GM19372 (cell line): Measurements from ENCODE around the gene LRRC45.

Experiments
- ATAC-seq: cut with Tn5 transposase; IDR thresholded peaks from one replicate; pipeline ENCODE4 v1.9.1; 2021; ENCODE audit warnings: mild to moderate bottlenecking, low read depth, moderate library complexity; ENCODE audit not compliant: unreplicated experiment

The LRRC45 gene

DNA sequence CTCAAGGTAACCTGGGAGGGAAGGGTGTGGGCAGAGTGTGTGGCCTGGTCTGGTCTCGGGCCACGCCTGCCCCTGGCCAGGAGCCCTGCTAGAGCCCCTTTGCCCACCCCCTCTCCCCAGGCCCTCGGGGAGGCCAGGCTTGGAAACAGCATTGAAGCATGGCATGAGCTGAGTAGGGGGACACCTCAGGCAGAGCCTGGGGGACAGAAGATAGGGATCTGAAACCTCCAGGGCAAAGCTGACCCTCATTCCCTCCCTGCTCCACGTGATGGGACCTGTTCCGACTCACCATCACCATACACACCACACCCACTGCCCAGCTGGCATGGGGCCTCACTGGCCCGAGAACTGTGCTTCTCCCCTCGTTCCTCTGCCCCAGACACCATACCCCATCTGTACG, 26.0 kb downstream of the LRRC45 start:
- no peak for ATAC-seq

DNA sequence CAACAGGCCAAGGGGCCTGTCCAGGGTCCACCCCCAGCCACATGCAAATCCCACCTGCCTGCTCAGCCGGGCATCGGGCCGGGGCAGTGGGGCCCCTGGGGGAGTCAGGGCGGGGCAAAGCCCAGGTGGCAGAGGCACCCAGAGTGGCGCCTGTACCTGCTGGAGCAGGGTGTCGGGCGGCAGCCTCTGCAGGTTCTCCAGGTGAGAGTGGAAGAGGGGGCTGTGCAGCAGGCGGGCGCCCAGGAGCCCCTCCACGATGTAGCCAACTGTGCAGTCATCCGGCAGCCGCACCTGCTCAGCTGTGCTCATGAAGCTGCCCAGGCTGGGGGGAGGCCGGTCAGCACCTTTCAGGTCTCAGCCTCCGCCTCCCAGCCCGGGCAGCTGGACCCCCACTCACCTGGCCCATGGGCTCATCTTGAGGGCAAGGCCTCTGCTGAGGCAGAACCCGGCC, 26.4 kb downstream of the LRRC45 start:
- no peak for ATAC-seq

DNA sequence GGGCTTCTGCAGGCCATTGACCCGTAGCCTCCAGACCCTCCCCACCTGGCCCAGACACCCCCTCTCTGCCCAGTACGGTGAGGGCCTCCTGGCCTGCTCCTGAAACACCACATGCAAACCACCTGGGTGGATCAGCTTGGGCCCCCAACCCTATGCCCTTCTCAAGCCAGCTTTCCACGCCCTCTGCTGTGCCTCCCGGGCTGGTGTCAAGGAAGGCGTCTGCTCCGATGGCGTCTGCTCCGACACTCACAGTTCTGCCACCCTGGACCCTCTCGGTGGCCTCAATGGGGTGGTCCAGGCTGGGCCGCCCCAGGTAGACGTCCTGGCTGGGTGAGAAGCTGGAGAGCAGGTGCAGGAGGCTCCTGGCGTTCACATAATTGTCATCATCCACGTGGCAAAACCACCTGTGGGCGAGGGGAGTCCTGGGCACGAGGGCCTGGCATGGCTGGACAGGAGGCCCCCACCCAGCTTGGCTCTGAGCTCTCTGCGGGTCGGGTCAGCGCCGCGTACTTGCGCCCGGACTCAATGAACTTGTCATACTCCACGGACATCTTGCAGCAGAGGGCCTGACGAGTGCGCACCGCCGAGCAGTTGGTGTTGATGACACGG, 27.2 kb downstream of the LRRC45 start:
- no peak for ATAC-seq

GRCh38 chr17:82050761-82051641, 27.9 kb downstream of the LRRC45 start:
- peak; percentile 22 for ATAC-seq

DNA sequence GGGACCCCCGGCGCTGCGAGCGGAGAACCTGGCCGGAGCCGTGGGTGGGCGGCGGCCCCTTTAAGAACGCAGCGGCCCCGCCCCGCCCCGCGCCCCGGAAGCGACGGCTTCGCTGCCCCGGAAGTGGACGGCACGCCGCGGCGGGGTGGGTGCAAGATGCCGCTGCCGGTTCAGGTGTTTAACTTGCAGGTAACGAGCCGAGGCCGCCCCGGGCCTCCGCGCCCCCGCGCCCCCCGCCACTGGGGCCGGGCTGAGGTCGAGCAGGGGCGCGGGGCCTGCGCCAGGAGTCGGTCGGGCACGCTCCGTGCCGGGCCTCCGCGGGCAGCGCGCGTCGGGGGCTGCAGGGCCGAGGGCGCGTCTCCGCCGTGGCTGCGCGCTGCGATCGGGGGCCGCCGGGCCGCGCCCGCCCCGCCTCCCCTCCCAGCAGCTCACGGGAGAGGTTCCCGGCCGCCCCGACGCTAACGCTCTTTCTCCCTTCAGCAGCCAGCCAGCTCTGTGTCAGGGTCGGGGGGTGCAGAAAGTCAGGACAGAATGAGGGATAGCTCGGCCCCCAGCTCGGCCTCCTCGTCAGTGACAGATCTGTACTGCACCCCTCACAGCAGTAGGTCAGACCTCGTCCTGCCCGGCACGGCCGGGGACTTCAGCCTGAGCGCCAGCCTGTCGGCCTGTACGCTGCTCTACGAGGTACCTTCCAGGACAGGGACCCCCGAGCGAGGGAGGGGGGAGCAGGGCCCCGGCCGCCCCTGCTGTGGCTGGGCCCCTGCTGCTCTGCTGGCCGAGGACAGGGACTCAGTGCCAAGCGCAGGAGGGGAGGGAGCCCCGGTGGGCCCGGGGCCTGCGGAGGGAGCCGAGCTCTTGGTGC, 28.9 kb downstream of the LRRC45 start, which contains the start of the genes GPS1 and RFNG:
TSS of gene GPS1 (plus strand) at position 123 of the 862 bp plus-strand sequence. CDS start at position 157, 34 bp downstream.
TSS of gene RFNG (minus strand) at position 36 of the 862 bp plus-strand sequence. CDS start 45 bp downstream, outside the sequence.
- peak; percentile 63 for ATAC-seq

DNA sequence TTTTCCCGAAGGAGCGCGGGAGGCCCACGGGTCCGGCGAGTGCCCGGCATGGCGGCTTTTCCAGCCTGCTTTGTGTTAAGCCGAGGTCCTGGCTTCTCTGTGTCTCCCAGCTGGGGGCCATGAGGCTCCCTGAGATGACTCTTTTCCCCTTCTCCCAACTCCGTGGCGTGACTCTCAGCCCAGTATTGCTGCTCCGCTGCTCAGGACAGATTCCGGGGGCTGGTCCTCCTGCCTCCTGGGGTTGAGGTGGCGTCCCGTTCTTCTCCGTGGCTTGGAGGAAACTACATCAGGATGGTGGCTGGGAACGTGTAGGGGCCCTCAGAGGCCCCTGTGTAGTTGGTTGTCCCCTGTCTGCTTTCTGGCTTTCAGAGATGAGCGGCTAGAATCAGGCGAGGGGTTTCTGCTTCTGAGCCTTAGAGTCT, 29.5 kb downstream of the LRRC45 start:
- no peak for ATAC-seq

DNA sequence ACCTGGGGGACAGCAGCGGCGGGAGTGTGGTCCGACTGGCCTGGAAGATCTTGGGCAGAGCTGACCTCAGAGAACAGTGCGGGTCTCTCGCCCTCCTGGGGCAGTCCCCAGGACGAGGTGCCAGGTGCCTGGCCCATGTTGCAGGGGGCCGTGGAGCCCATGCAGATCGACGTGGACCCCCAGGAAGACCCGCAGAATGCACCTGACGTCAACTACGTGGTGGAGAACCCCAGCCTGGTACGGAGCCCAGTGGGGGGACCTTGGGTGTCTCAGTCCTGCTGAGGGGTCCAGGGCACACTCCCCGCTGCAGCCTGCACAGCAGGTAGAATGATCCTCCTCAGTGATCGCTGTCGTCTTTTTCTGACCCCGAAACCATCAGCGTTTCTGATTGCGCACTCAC, 30.0 kb downstream of the LRRC45 start:
- no peak for ATAC-seq

- no peak for ATAC-seq
Observed at GRCh38 chr17:82053556-82054263, 30.6 kb downstream of the LRRC45 start.

DNA sequence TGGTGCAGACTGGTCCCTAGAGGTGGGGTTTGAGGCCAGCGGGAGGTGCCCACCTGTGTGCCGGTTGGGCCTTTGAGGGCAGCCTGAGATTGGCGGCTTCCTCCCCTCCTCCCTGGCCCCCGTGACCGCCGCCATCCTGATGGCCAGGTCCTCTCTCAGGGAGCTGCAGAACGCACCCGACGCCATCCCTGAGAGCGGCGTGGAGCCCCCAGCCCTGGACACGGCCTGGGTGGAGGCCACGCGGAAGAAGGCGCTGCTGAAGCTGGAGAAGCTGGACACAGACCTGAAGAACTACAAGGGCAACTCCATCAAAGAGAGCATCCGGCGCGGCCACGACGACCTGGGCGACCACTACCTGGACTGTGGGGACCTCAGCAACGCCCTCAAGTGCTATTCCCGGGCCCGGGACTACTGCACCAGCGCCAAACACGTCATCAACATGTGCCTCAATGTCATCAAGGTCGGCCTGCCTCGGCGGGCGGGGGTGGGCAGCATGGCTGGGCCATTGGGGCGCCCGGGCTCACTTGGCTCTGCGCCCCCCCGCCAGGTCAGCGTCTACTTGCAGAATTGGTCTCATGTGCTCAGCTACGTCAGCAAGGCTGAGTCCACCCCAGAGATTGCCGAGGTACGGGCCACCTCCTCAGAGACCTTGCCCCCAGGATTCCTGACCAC, 31.4 kb downstream of the LRRC45 start:
- no peak for ATAC-seq

DNA sequence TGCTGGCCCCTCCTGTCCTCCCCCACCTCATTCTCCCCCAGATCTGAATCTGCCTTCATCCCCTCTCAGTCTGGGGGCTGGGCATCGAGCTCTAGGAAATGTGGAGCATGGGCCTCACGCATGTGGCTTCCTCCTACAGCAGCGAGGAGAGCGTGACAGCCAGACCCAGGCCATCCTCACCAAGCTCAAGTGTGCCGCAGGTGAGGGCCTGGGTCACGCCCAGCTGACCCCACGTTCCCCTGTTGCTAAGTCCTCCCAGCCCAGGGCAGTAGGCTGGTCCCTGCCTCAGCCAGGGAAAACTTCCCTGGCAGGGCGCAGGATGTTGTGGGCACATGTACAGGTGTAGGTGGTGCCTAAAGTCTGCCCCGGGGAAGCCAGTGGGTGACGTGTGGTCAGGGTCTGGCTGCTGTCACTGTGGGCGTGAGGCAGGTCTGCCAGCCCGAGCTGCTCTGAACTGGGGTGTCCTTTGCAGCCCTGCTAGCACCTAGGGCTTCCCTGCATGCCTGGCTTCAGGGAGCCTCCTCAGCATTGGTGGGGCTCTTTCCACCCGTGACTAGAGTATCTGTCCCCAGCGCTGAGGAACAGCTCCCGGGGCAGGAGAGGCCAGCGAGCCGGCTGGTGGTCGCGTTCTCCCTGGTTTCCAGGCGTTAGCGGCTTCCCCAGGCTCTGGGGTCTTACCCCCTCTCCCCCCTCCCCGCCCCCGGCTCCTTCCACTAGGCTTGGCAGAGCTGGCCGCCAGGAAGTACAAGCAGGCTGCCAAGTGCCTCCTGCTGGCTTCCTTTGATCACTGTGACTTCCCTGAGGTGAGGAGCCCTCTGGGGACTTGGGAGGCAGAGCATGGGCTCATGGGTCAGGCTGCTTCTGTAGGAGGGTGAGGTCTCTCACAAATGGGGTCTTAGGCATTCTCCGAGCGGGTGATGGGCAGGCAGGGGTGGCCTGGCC, 32.2 kb downstream of the LRRC45 start:
- no peak for ATAC-seq

GRCh38 chr17:82055965-82056728, 33.0 kb downstream of the LRRC45 start:
- no peak for ATAC-seq

DNA sequence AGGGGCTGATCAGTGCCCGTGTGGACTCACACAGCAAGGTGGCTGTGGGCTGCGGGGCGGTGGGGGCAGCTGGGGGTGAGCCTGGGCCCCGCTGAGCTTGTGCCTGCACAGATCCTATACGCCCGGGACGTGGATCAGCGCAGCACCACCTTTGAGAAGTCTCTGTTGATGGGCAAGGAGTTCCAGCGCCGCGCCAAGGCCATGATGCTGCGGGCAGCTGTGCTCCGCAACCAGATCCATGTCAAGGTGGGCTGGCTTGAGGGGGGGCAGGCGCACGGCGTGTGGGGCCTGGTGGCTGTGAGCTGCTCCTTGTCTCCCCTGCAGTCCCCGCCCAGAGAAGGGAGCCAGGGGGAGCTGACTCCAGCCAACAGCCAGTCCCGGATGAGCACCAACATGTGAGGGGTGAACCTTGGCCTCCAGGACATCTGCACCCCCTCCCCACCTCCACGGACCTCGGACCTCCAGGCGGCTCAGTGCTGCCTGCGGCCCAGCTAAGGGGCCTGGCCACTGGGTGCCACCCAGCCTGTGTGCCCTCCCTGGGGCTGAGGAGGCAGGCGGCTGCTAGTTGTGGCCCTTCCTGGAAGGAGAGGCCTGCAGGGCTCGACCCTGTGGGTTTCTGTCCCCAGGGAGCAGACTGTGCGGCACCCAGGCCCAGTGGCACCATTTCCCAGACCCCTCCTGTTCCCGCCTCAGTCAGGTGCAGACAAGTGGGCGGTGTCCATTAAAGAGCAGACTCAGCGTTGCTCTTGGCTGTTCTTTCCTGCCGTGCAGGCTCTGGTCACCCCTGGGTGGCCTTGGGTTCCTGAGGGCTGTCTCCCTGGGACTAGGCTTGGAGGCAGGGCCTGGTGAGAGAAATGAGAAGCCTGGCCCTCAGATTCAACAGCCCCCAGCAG, 33.9 kb downstream of the LRRC45 start:
- no peak for ATAC-seq

- no peak for ATAC-seq
Observed at GRCh38 chr17:82058230-82058854, 35.2 kb downstream of the LRRC45 start.

- no peak for ATAC-seq
Observed at GRCh38 chr17:82058855-82059249, 35.7 kb downstream of the LRRC45 start.

DNA sequence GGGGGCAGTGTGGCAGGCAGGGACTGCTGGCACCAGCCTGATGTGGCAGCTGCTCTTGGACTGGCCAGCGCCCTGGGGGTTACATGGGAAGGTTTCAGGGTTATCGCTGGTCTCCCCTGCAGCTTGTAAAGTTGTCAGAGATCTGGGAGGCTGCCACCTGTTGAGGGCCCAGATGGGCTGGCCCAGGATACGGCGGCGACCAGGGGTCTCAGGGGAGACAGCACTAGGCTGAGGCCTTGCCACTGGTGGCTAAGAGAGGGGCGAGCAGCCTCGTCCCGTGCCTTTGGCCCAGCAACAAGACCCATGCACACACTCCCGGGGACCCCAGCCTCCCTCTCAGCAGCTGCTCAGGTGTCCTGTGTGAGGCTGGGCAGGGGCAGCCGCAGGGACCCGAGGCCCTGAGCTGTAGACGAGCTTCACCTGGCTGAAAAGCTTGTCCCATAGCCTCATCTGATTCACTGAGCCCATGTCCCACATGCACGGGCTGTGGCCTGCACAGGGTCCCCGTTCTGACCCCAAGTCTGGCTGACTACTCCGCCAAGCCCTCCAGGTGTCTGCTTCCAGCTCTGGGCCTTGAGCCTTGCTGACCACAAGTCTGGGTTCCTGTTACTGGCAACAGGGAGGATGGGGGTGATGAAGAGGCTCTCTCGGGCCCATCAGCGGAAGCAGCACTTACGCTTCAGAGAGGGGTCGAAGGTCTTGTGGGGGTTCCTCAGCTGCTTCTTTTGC, 36.3 kb downstream of the LRRC45 start:
- no peak for ATAC-seq

GRCh38 chr17:82060001-82060380, 36.9 kb downstream of the LRRC45 start:
- ATAC-seq: no peak
